Activated CD8-positive, alpha-beta T cell treated with anti-CD3 and anti-CD28 coated beads for 36 hours (primary cell): ENCODE results near the gene GET3. TPM values are rescaled to one million over a fixed set of nuclear protein-coding genes. Genes with fewer than 3 reads are reported as not detected.

ENCODE experiments used
- ATAC-seq: fragments of 200-7000 bp; cut with Tn5 transposase; one replicate; pipeline ENCODE4 v1.10.0; 2021; ENCODE audit warnings: mild to moderate bottlenecking, moderate library complexity
- CTCF ChIA-PET: fragments of 350-600 bp; sonication (Branson Sonifier 250); formaldehyde crosslinking; loops from one replicate; lab custom pipeline; 2021; ENCODE audit warnings: antibody characterized with exemption; lab: Charles Lee
- POLR2A ChIA-PET: fragments of 350-600 bp; sonication (Branson Sonifier 250); formaldehyde crosslinking; loops from one replicate; lab custom pipeline; 2021; ENCODE audit warnings: antibody characterized with exemption; lab: Charles Lee
- DNase-seq: peaks from one replicate; pipeline ENCODE4 v3.0.0-alpha.2; 2020
- H3K27ac Mint-ChIP-seq: one replicate; pipeline ENCODE4 v1.8.0; 2021; ENCODE audit warnings: mild to moderate bottlenecking, mixed read lengths
- H3K27me3 Mint-ChIP-seq: one replicate; pipeline ENCODE4 v1.8.0; 2021; ENCODE audit warnings: mixed read lengths
- H3K36me3 Mint-ChIP-seq: one replicate; pipeline ENCODE4 v1.8.0; 2021; ENCODE audit warnings: low read depth, mixed read lengths
- H3K4me1 Mint-ChIP-seq: one replicate; pipeline ENCODE4 v1.8.0; 2021; ENCODE audit warnings: low read depth, mixed read lengths
- H3K4me3 Mint-ChIP-seq: one replicate; pipeline ENCODE4 v1.8.0; 2021; ENCODE audit warnings: mild to moderate bottlenecking, moderate library complexity, mixed read lengths
- H3K9me3 Mint-ChIP-seq: one replicate; pipeline ENCODE4 v1.8.0; 2021; ENCODE audit warnings: mixed read lengths
- intact Hi-C: fragments of 100-400 bp; cut with micrococcal nuclease; formaldehyde crosslinking; loops from one replicate; pipeline ENCODE4 v1.10.0; 2022
- total RNA-seq, 2 experiments: library from RNA; stranded (reverse); gene quantifications; one replicate each; pipeline ENCODE4 v1.2.3, GENCODE V29; 2021
- TF ChIP-seq, protein P1 (sequence below): fragments of 200-600 bp; IDR thresholded peaks from one replicate; pipeline ENCODE4 v1.8.0; 2022; ENCODE audit warnings: antibody characterized with exemption, mild to moderate bottlenecking

GET3 gene
- total RNA-seq, 2 experiments from 2014 or later = 50.7 to 52.2 TPM

DNA sequence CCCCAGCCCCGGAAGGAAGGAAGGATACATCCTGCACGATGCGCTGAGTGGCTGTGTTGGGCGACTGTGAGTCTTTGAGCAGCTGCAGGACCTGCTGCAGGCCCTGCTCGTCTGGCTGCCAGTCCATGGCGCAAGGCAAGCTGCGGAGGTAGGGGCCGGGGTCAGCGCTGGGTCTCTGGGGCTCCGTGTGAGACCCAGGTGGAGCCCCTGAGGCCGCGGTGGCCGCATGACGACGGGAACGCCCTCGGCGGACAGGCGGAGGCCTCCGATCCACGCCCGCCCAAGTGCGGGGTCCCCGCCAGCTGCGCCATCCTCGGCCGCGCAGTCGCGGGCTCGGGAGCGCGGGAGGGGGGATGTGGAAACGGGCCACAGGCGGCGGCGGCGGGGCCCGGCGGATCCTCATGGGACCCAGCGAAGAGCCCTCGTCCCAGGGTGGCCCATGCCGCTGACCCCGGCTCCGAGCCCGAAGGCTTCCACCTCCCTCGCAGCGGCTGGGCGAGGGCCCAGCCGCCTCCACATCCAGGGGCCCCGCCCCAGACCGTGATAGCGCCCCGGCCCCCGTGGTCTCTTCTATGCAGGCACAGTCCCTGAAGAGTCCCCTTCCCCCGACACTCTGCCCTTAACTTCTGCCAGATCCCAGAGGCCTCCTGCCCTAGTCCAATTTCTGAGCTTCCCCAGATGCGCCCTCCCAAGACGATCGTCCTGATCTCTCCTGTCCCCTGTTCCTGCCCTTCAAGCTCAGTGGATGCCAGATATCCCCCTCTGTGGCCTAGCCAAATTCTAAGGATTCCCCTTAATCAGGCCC, 16.2 kb upstream of the GET3 start:
- peak overlapping the region; percentile 96 for H3K4me3 Mint-ChIP-seq
- POLR2A ChIA-PET = interaction anchor here (0.7 to 9.0 kb wide), 8 partner anchors 9 to 211 kb away, joined by 3 to 160 read pairs (median 8); partner anchors contain the start of genes DHPS, FBXW9, GET3 and TRIR
- no peak for ATAC-seq
- peaks cover 30% of the 10 kb centered on the region for H3K4me1 Mint-ChIP-seq
- TF ChIP-seq, protein P1, sequence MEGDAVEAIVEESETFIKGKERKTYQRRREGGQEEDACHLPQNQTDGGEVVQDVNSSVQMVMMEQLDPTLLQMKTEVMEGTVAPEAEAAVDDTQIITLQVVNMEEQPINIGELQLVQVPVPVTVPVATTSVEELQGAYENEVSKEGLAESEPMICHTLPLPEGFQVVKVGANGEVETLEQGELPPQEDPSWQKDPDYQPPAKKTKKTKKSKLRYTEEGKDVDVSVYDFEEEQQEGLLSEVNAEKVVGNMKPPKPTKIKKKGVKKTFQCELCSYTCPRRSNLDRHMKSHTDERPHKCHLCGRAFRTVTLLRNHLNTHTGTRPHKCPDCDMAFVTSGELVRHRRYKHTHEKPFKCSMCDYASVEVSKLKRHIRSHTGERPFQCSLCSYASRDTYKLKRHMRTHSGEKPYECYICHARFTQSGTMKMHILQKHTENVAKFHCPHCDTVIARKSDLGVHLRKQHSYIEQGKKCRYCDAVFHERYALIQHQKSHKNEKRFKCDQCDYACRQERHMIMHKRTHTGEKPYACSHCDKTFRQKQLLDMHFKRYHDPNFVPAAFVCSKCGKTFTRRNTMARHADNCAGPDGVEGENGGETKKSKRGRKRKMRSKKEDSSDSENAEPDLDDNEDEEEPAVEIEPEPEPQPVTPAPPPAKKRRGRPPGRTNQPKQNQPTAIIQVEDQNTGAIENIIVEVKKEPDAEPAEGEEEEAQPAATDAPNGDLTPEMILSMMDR = no peak
- H3K9me3 Mint-ChIP-seq = no peaks in the 10 kb centered on the region
- H3K27ac Mint-ChIP-seq = peak overlapping the region; percentile 92
- DNase-seq = peak; percentile 38
- CTCF ChIA-PET = interaction anchor here (0.7 to 5.5 kb wide), 8 partner anchors 37 to 198 kb away, joined by 3 to 24 read pairs (median 4); partner anchors contain the start of gene SYCE2
- no peaks in the 10 kb centered on the region for H3K27me3 Mint-ChIP-seq
- H3K36me3 Mint-ChIP-seq = peaks cover 45% of the 10 kb centered on the region
- intact Hi-C loops = no loop called here

DNA sequence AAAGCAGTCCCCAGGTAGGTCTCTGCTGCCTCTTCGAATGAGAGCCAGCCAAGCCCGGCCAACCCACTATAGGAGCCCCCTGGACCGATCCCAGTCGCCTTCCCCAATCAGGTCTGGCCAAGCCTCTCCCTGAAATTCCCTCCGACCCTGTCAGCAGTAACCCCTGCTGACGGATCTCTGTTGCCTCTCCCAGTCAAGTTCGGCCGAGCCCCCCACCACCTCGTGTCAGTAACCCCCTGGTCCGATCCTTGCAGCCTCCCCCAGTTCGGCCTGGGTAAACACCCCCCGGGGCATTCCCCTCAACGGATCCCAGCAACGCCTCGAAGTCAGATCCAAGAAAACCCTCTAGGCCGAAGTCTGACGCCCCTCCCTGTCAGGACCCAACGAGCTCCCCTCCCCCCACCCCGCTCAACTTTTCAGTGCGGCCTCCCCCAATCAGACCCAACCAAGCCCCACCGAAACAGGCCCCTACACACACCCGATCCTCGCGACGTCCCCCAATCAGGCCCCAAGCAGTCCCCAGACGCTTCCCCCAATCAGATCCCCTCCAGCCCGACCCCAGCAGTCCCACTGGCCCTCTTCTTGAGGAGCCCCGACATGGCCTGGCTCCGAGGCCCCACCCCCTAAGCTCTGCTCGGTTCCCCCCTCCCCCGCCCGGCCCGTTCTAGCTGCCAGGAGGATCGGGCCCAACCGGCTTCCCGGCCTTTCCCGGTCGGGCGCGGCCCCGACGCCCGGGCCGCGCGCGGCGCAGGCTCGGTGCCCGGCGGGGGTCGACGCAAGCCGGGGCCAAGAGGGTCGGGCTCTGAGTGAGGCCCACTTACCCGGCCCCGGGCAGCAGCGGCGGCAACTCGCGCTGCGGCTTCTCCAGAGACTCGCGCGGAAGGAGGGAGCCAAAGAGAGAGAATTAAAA, 15.4 kb upstream of the GET3 start:
- H3K4me3 Mint-ChIP-seq = peak overlapping the region; percentile 96
- H3K4me1 Mint-ChIP-seq = peaks cover 31% of the 10 kb centered on the region
- peak; percentile 58 for ATAC-seq
- intact Hi-C loops = loop anchor here (2.0 kb wide), 1 partner anchor 15 kb away; the partner anchor contains the start of gene GET3
- peak; percentile 67 for DNase-seq
- H3K9me3 Mint-ChIP-seq = no peaks in the 10 kb centered on the region
- ChIA-PET CTCF (interaction anchor here (1.0 to 5.5 kb wide), 9 partner anchors 12 to 126 kb away, joined by 3 to 32 read pairs (median 9); partner anchors contain the start of gene TRIR), POLR2A (interaction anchor here (0.7 to 9.0 kb wide), 14 partner anchors 10 to 210 kb away, joined by 3 to 160 read pairs (median 4); partner anchors contain the start of genes DHPS, FBXW9, GET3 and JUNB)
- H3K27ac Mint-ChIP-seq = peak overlapping the region; percentile 92
- no peaks in the 10 kb centered on the region for H3K27me3 Mint-ChIP-seq
- peaks cover 44% of the 10 kb centered on the region for H3K36me3 Mint-ChIP-seq
- TF ChIP-seq, protein P1 = no peak

DNA sequence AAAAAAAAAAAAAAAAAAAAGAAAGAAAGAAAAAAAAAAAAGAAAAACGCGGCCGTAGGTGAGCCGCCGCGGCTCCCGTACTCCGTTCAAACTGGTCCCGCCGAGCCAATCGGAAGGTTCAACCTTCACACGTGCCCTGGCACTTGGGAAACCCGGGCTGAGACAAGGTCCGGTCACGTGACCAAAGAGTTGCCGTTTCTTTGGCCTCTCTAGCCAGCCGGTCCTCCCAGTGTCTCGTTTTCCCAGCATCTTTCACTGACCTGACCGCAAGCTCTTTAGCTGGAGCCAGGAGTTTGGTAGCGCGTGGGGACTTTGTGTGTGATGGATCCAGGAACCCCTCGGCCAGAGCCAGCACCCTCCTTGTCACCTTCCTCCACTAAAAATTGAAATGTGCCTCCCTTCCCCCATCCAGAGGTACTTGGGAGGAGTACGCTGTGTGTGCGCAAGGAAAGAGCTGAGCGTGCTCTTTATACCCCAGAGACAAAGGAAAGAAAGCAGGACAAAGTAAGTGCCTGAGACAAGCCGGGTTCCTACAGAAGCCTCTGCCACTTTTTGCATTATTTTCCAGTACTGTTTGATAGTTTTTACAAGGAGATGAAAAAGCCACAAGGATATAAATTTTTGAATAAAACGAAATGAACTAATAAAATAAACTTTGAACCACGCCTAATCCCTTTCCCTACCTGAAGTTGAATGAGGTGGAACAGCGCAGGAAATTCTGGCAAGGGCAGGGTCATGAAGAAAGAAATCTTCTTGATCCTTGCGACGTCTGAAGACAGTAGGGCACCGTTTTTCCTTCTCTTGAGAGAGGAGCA, 14.5 kb upstream of the GET3 start:
- H3K4me3 Mint-ChIP-seq = peak overlapping the region; percentile 96
- peaks cover 45% of the 10 kb centered on the region for H3K36me3 Mint-ChIP-seq
- H3K4me1 Mint-ChIP-seq = peaks cover 29% of the 10 kb centered on the region
- intact Hi-C loops = loop anchor here (2.0 kb wide), 1 partner anchor 14 kb away; the partner anchor contains the start of gene GET3
- peak; percentile 98 for DNase-seq
- peak overlapping the region; percentile 91 for H3K27ac Mint-ChIP-seq
- TF ChIP-seq, protein P1 = no peak
- ATAC-seq = peak; percentile 82
- ChIA-PET CTCF (interaction anchor here (1.0 to 5.5 kb wide), 10 partner anchors 8 to 125 kb away, joined by 3 to 32 read pairs (median 8); partner anchors contain the start of gene TRIR), POLR2A (interaction anchor here (0.7 to 9.0 kb wide), 19 partner anchors 9 to 215 kb away, joined by 3 to 160 read pairs (median 4); partner anchors contain the start of genes DHPS, FBXW9, GET3 and JUNB)
- H3K27me3 Mint-ChIP-seq = no peaks in the 10 kb centered on the region
- no peaks in the 10 kb centered on the region for H3K9me3 Mint-ChIP-seq

DNA sequence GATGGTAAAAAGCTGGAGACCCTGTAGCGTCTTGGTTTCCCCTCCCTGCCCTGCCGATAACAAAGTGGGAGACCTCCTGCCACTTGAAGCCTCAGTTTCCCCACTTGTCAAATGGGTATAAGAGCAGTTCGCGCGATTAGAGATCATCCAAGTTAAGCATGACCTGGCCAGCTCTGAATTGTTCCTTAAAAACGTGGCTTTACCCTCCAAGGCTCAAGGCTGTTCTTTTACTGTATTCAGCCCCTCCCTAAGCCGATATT, 14.0 kb upstream of the GET3 start:
- TF ChIP-seq, protein P1 = no peak
- Mint-ChIP-seq H3K27ac (peak overlapping the region; percentile 91), H3K4me1 (peaks cover 29% of the 10 kb centered on the region), H3K4me3 (peak overlapping the region; percentile 96), H3K9me3 (no peaks in the 10 kb centered on the region), H3K27me3 (no peaks in the 10 kb centered on the region), H3K36me3 (peaks cover 48% of the 10 kb centered on the region)
- DNase-seq (no peak), ATAC-seq (no peak)
- POLR2A ChIA-PET = interaction anchor here (0.8 to 9.0 kb wide), 15 partner anchors 9 to 214 kb away, joined by 3 to 160 read pairs (median 6); partner anchors contain the start of genes DHPS, FBXW9, GET3 and JUNB
- intact Hi-C loops = loop anchor here (2.0 kb wide), 1 partner anchor 13 kb away; the partner anchor contains the start of gene GET3
- CTCF ChIA-PET = interaction anchor here (1.0 to 5.5 kb wide), 10 partner anchors 8 to 124 kb away, joined by 3 to 32 read pairs (median 8); partner anchors contain the start of gene TRIR
